HG03460 (cell line): ENCODE data around the gene LRRC75A.
"Not testable (repeated sequence)": the region's sequence is repeated elsewhere in the genome, so short reads cannot be mapped to it uniquely, and the experiment has no call there.

ENCODE experiments used
- ATAC-seq: cut with Tn5 transposase; IDR thresholded peaks from one replicate; pipeline ENCODE4 v1.9.1; 2021; ENCODE audit not compliant: unreplicated experiment

LRRC75A gene

DNA sequence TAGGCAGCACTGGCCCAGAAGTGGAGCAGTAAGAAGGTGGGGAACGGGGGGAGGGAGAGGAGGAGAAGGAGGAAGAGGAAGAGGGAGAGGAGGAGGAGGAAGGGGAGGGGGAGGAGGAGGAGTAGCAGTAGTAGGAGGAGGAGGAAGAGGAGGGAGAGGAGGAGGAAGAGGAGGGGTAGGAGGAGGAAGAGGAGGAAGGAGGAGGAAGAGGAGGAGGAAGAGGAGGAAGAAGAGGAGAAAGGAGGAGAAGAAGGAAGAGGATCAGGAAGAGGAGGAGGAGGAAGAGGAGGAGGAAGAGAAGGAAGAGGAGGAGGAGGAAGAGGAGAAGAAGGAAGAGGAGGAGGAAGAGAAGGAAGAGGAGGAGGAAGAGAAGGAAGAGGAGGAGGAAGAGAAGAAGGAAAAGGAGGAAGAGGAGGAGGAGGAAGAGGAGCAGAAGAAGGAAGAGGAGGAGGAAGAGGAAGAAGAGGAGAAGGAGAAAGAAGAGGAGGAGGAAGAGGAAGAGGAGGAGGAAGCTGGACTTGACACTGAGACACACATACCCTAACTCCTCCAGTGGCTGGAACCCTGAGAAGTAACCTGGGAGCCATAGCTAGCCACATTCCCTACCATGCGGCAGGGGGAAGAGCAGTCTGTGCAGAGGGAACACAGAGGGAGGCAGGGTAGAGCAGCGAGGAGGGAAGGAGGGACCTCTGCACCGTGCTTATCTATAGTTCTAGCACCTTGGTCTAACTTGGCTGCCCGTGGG, 35.8 kb downstream of the LRRC75A start:
- no peak for ATAC-seq

DNA sequence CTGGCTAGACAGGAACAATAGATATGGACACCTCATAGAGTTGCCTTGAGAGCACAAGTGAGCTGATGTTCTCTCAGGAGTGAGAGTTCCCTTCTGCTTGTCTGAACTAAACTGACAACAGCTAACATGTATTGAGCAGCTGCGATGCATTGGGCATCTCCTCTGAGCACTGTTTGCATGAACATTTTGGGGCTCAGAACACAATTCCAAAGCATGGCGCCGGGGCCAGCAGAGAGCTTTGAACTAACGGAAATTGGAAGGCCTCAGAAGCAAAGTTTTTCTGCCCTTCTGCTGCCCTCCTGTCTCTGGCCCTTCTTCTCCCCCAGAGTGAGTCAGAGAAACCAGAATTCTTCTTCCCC, 38.5 kb downstream of the LRRC75A start:
- ATAC-seq = no peak

DNA sequence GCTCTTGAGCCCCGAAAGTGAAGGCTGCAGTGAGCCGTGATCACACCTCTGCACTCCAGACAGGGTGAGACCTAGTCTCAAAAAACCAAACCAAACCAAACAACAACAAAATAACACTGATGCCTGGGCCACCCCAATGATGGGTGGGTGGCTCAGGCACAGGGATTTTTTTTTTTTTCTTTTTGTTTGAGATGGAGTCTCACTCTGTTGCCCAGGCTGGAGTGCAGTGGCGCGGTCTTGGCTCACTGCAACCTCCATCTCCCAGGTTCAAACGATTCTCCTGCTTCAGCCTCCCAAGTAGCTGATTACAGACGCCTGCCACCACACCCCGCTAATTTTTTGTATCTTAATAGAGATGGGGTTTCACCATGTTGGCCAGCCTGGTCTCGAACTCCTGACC, 39.7 kb downstream of the LRRC75A start:
- not testable (repeated sequence) for ATAC-seq

DNA sequence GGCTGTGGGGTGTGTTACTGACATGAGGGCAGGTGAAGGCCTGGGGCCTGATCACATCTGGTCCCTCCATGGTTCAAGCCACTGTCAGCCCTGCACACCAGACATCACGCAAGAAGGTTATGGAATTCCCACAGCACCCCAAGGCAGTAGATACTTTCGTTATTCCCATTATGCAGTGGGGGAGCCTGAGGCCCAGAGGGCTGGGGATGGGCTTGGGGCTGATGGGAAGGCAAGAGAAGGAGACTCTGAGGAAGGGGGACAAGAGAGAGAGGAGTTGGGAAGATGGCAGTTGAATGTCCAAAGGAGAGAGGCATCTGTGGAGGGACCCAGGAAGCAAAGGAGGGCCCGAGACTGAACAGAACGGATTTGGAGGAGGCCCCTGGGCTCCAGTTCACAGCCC, 42.0 kb downstream of the LRRC75A start:
- no peak for ATAC-seq

DNA sequence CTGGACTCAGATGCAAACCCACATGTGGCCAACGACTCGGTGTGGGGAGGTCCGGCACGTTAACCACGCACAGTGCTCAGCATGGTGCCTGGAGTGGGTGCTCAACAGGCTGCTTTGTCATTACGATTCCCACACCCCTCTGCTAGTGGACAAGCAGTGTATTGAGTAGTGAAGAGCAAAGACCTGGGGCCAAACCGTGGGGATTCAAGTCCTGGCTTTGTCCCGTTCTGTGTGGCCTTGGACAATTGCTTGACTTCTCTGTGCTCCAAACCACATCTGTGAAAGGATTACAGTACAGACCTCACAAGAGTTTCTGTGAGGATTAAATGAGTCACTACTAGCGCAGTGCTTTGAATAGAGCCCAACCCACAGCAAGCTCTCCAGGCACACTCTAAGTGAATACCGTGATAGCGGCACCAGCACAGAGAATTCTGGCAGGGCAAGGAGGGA, 42.8 kb downstream of the LRRC75A start:
- ATAC-seq = no peak

DNA sequence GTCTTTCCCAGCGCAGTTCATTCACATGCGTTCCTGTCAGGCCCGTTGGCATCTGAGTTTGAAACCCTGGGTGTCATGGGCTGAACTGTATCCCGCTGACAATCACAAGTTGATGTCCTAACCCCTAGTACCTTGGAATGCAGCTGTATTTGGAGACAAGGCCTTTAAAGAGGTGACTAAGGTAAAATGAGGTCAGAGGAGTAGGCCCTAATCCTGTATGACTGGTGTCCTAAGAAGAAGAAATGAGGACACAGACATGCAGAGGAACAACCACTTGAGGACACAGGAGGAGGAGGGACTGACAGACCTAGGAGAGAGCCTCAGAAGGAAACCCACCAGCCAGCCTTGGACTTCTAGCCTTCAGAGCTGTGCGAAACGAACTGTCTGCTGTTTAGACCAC, 43.5 kb downstream of the LRRC75A start:
- no peak for ATAC-seq

DNA sequence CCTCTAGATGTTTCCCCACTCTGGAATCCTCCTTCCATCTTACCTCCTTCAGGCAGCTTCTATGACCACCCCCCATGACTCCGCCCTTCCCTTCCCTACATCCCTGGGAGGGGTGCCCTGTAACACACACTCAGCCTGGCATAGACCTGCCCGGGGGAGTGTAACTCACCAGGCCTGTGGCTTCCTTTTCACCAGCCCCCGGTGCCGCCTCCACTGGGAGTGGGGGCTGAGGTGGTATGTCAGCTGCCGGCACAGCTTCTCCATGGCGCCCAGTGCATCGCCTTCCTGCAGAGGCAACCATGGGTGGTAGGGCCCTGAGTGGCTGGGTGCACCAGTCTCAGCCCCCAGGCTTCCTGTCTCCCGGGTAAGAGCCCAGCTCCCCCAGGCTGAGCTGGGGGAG, 44.3 kb downstream of the LRRC75A start:
- no peak for ATAC-seq

DNA sequence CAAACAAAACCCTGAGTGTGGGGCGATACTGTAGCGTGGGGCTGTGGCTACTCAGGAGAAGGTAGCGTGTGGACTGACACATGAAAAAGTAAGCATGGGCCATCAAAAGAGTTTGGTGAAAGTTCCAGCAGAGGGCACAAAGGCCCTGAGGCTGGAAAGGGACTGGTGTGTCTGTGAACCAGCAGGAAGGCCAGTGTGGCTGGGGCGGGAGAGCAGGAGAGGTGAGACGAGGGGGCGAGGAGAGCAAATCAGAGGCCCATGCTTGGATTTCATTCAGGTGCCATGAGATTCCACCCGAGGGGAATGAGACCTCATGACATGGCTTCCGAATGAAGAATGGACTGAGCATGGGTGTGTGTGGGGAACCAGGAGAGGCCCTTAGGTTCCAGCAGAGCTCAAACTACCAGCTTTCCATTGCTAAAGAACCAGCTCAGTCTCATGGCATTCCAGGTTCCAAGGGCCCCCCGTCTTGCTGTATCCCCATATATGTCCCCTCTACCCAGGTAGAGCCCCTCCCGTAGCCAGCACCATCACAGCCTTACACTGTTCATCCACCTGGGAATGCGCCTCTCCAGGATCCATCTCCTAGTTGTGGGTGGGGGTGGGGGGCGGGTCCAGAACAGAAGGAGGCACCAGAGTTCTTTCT, 45.5 kb downstream of the LRRC75A start:
- ATAC-seq = no peak

- ATAC-seq = no peak
Observed at GRCh38 chr17:16444258-16444886, 47.6 kb downstream of the LRRC75A start.

DNA sequence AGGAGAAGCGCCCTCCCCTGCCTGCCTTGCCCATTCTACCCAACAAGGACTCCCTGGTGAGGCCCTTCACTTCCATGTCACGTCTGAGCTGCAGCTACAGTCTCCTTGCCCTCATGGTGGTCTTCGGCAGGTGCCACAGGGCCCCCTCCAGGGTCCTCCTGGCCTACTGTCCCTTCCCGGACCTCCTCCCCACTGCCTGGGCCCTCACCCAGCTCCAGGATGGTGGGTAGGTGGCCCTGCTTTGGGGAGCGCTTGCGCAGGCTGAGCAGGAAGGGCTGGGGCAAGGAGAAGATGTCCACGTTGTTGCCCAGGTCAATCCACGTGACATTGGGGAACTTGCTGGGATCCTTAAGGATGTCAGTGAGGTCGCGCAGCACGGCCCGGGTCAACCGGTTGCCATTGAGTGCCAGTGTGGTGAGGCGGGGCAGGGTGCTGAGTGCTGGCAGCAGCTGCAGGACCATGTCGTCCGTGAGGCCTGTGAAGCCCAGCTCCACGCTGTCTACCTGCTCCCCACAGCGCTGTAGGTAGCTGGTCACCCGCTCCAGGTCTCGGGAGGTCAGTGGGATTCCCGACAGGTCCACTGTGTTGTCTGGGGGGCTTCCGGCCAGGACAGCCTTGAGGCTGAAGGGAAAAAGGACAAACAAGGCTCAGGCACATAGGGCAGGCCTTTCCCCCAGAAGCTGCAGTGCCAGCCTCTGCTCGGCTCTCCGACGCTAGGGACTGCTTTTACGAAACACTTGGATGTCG, 48.3 kb downstream of the LRRC75A start:
- no peak for ATAC-seq

DNA sequence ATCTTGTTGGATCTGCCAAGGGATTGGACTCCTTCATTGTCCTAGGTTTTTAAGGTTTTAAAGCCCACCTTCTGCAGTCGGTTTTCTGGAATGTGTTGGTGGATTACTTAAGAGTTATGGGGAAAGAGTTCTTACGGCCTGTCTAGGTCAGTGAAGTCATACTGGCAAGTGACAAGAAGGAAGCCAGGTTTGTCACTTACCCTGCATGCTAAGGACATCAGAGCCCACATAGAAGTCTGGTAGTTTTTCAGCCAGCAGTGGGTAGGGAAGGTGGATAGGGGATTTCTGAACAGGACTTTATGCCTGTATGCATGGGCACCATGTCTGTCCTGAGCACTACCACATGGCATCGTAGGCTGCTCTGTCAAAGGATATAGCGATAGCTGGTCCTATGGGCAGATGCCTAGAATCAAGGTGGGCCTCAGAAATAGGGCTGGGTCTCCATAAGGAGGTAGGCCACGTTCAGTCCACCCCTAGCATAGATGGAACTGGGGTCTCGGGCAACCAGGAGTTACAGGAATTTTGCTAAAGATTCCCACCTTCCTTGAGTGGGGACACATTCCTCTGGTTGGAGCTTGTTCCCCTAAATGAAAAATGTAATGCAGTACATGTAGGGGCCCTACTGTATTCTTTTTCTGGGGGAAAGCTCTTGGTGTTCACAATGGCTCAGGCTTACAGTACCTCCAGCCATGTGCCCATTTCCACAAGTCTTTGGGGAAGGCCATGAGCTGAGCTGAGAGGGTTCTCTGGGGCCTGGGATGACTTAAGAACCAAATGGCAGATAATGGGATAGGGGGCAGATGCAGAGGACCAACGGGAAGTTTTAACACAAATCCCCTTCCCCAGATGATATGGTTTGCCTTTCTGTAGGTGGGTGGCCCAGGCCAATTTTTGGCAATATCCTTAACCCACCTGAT, 49.1 kb downstream of the LRRC75A start:
- ATAC-seq = no peak

DNA sequence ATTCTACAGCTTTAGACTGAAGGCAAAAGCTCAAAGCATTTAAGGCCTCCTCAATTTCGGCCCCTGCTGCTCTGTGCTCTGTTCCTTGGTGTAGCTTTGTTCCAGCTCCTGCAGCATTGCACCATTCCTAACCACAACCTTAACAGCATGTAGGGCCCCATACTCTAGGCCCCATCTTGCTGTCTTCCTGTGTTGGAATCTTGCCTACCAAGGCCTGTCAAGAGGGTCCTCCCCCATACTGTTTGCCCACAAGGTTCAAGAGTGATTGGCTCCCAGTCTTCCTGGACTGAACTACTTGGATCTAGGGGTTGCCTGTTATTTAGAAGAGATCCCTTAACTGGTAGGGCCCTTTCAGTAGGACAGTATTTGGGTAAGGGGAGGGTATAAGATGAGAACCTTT, 49.9 kb downstream of the LRRC75A start:
- ATAC-seq = no peak

DNA sequence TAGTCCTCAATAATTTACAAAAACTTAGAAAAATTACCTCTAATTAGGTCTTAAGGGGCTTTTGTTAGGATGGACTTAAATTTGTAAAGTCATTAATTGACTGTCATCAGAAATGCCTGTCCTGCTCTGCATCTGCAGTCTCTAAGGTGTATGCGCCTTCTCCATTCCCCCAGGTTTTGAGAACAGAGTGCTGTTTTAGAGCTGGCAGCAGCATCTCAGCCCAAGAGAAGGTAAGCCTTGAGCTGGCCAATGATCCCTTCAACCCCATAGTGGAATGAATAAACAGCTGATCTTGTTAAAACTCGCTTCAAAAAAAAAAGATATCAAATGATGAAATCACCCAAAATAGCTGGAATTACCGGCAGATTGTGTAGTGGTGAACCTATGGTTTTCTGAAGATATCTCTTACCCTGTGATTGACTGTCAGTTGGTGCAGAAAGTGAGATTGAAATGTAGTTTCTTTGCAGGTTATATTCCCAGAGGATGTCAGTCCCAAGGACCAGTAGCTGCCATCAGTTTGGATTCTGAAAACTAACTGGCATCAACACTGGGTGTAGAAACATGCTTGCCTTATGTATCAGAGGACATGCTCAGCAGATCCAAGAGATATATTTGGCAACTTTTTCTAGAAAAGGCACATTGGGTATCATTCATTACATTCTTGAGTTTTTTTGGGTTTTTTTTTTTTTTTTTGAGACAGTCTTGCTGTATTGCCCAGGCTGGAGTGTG, 50.9 kb downstream of the LRRC75A start:
- ATAC-seq = no peak

GRCh38 chr17:16440354-16440753, 51.6 kb downstream of the LRRC75A start:
- not testable (repeated sequence) for ATAC-seq

- ATAC-seq = no peak
Observed at GRCh38 chr17:16439811-16440351, 52.1 kb downstream of the LRRC75A start.

- ATAC-seq = no peak
Observed at GRCh38 chr17:16439303-16439791, 52.6 kb downstream of the LRRC75A start.

DNA sequence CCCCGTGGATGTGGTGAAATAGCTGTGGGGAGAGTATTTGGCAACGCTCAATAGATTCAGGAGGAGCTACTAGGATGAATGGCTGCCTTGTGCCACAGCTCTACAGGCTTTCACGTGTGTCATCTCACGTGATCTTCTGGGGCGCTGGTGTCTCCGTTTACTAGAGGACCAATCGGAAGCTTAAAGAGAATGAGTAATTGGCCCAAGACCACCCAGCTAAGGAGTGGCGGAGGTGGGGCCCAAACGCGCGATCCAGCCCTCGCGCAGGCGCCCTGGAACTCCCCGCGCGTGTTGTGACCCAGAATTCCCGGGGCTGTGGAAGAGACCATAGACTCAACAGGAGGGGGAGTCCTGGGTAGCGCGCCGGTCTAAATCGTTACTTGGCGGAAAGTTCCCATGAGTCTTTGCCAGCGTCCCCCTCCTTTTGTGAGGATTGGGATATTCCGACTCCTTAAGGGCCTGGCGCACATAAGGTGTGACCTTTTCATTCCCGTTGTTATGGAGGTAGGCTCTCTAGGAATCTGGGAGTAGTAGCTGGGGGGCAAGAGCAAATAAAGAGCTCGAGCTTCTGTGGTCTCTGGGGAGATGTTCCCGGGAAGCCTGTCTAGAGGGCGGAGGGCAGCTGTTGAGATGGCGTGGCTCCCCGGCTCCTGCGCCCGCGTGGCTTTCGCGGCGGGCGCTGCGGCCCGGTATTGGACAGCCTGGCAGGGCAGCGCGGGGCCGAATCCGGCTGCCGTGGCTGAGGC, 53.3 kb downstream of the LRRC75A start:
- peak; percentile 74 for ATAC-seq

DNA sequence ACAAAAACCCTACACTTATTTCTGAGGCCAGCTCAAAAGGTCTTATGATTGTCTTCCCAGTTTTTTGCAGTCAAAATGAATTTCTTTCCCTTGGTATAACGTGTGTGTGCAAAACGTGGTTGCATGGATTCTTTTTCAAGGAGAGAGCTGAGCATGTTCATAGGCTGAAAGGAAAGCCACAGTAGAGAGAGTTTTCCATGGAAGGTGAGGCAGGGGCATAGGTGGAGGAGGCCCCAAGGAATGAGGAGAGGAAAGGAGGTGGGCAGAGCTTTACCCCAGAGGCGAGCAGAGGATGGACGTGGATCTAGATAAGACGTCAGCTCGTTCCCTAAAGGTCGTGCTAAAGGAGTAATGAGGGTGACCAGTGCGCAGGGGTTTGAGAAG, 53.8 kb downstream of the LRRC75A start:
- ATAC-seq = no peak

DNA sequence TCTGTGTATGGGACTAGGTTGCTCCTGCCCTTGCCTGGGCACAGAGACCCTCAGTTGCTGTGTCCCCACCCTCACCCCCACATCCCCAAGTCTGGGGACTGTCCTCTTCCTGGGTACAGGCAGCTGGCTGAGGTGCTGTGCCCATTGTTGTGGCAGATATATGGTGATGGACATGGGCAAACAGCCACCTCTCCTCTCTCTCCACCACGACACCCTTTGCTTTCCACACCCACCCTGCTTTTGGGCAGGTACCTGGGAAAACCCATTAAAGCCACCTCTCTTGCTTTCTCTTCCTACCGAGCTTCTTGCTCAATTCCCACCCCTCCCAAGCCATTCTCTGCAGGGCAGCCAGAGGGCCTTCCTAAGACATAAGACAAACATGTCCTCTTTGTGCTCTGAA, 54.9 kb downstream of the LRRC75A start:
- no peak for ATAC-seq
